H9 (cell line): Measurements from ENCODE around the gene BCAS1. TPM values are rescaled to one million over a fixed set of nuclear protein-coding genes. Genes with fewer than 3 reads are reported as not detected.

ENCODE experiments used
- DNase-seq: peaks from one replicate; pipeline ENCODE4 v3.0.0-alpha.2; 2017
- H2AFZ ChIP-seq: one replicate; pipeline ENCODE4 v1.6.1; 2013; ENCODE audit warnings: mild to moderate bottlenecking, low read length, control low read depth, moderate library complexity
- H2AK5ac ChIP-seq: 2 replicates; pipeline ENCODE4 v1.6.1; 2013; ENCODE audit warnings: low read length, control low read depth, mixed read lengths; ENCODE audit not compliant: insufficient read length
- H2BK120ac ChIP-seq: one replicate; pipeline ENCODE4 v1.6.1; 2013; ENCODE audit warnings: low read depth, mild to moderate bottlenecking, low read length, control low read depth, inconsistent platforms; ENCODE audit not compliant: poor library complexity, severe bottlenecking
- H2BK12ac ChIP-seq: 2 replicates; pipeline ENCODE4 v1.6.1; 2013; ENCODE audit warnings: low read length, control low read depth, mixed read lengths, low read depth; ENCODE audit not compliant: insufficient read length
- H2BK15ac ChIP-seq: 2 replicates; pipeline ENCODE4 v1.6.1; 2013; ENCODE audit warnings: low read depth, low read length, control low read depth
- H2BK20ac ChIP-seq: one replicate; pipeline ENCODE4 v1.6.1; 2013; ENCODE audit warnings: low read depth, mild to moderate bottlenecking, low read length, control low read depth, inconsistent platforms; ENCODE audit not compliant: poor library complexity, severe bottlenecking
- H2BK5ac ChIP-seq: 2 replicates; pipeline ENCODE4 v1.6.1; 2013; ENCODE audit warnings: low read length, control low read depth, mixed read lengths; ENCODE audit not compliant: insufficient read length
- H3K14ac ChIP-seq: 2 replicates; pipeline ENCODE4 v1.6.1; 2013; ENCODE audit warnings: low read length, control low read depth; ENCODE audit not compliant: insufficient read depth
- H3K18ac ChIP-seq: 2 replicates; pipeline ENCODE4 v1.6.1; 2013; ENCODE audit warnings: low read depth, mild to moderate bottlenecking, mixed read lengths, low read length, control low read depth; ENCODE audit not compliant: insufficient read length
- H3K23ac ChIP-seq: 2 replicates; pipeline ENCODE4 v1.6.1; 2013; ENCODE audit warnings: low read length, control low read depth, mixed read lengths, low read depth; ENCODE audit not compliant: insufficient read length
- H3K23me2 ChIP-seq: 2 replicates; pipeline ENCODE4 v1.6.1; 2013; ENCODE audit warnings: low read depth, mild to moderate bottlenecking, mixed read lengths, low read length, control low read depth; ENCODE audit not compliant: insufficient read length, poor library complexity, severe bottlenecking
- H3K27ac ChIP-seq: 2 replicates; pipeline ENCODE4 v1.5.1; 2013; ENCODE audit warnings: low read length, control low read depth, mixed read lengths, low read depth; ENCODE audit not compliant: insufficient read length
- H3K27me3 ChIP-seq: 2 replicates; pipeline ENCODE4 v1.6.1; 2013; ENCODE audit warnings: low read length, control low read depth, inconsistent platforms; ENCODE audit not compliant: insufficient read depth
- H3K4ac ChIP-seq: 2 replicates; pipeline ENCODE4 v1.6.1; 2013; ENCODE audit warnings: low read depth, mild to moderate bottlenecking, control low read depth, inconsistent platforms, low read length, moderate library complexity
- H3K4me1 ChIP-seq: 2 replicates; pipeline ENCODE4 v1.6.1; 2013; ENCODE audit warnings: low read length, control low read depth, inconsistent platforms; ENCODE audit not compliant: insufficient read depth
- H3K4me2 ChIP-seq: 2 replicates; pipeline ENCODE4 v1.6.1; 2013; ENCODE audit warnings: low read length, control low read depth, mixed read lengths; ENCODE audit not compliant: insufficient read length, insufficient read depth
- H3K56ac ChIP-seq: 2 replicates; pipeline ENCODE4 v1.6.1; 2013; ENCODE audit warnings: low read depth, mild to moderate bottlenecking, mixed read lengths, low read length, control low read depth; ENCODE audit not compliant: insufficient read length
- H3K79me1 ChIP-seq: 2 replicates; pipeline ENCODE4 v1.6.1; 2013; ENCODE audit warnings: low read depth, mild to moderate bottlenecking, moderate library complexity, low read length, control low read depth, inconsistent platforms; ENCODE audit not compliant: insufficient read depth, poor library complexity, severe bottlenecking
- H3K79me2 ChIP-seq: 2 replicates; pipeline ENCODE4 v1.6.1; 2013; ENCODE audit warnings: low read length, control low read depth, inconsistent platforms; ENCODE audit not compliant: insufficient read depth
- H3K9ac ChIP-seq: 2 replicates; pipeline ENCODE4 v1.6.1; 2013; ENCODE audit warnings: low read length, control low read depth, mixed read lengths; ENCODE audit not compliant: insufficient read length; ENCODE audit errors: extremely low read depth
- H3K9me3 ChIP-seq: one replicate; pipeline ENCODE4 v1.6.1; 2013; ENCODE audit warnings: low read depth, low read length, inconsistent platforms; ENCODE audit not compliant: control insufficient read depth
- H3T11ph ChIP-seq: one replicate; pipeline ENCODE4 v1.6.1; 2013; ENCODE audit warnings: mild to moderate bottlenecking, low read length, control low read depth, inconsistent platforms
- H4K20me1 ChIP-seq: one replicate; pipeline ENCODE4 v1.6.1; 2013; ENCODE audit not compliant: control insufficient read depth, insufficient read length, insufficient read depth
- H4K5ac ChIP-seq: 2 replicates; pipeline ENCODE4 v1.6.1; 2013; ENCODE audit warnings: low read depth, mild to moderate bottlenecking, mixed read lengths, low read length, control low read depth; ENCODE audit not compliant: insufficient read length
- H4K8ac ChIP-seq: replicated peaks from 2 replicates; pipeline ENCODE4 v1.6.1; 2013; ENCODE audit warnings: low read length, control low read depth, mixed read lengths, low read depth; ENCODE audit not compliant: insufficient read length
- H4K91ac ChIP-seq: 2 replicates; pipeline ENCODE4 v1.6.1; 2013; ENCODE audit warnings: low read depth, mild to moderate bottlenecking, moderate library complexity, mixed read lengths, low read length, control low read depth; ENCODE audit not compliant: insufficient read length
- H3K27ac Mint-ChIP-seq, 3 experiments: 2 replicates in 2 of 3; 3 replicates in 1 of 3; pipeline ENCODE4 v1.8.0; 2020 to 2021; ENCODE audit warnings: mixed read lengths in 3 of 3, mild to moderate bottlenecking in 1 of 3, moderate library complexity in 1 of 3
- H3K27me3 Mint-ChIP-seq: 2 replicates; pipeline ENCODE4 v1.8.0; 2021; ENCODE audit warnings: low read depth, mild to moderate bottlenecking, moderate library complexity, mixed read lengths
- H3K36me3 Mint-ChIP-seq, 3 experiments: 2 replicates in 2 of 3; 3 replicates in 1 of 3; pipeline ENCODE4 v1.8.0; 2020 to 2021; ENCODE audit warnings: low read depth in 3 of 3, mixed read lengths in 3 of 3; ENCODE audit not compliant: insufficient read depth in 1 of 3
- H3K4me1 Mint-ChIP-seq, 2 experiments: 2 replicates each; pipeline ENCODE4 v1.8.0; 2020; ENCODE audit warnings: mixed read lengths in 2 of 2
- H3K4me3 Mint-ChIP-seq, 2 experiments: 2 replicates in 1 of 2; 3 replicates in 1 of 2; pipeline ENCODE4 v1.8.0; 2020 to 2021; ENCODE audit warnings: mild to moderate bottlenecking in 2 of 2, mixed read lengths in 2 of 2, moderate library complexity in 1 of 2
- H3K9me3 Mint-ChIP-seq, 2 experiments: 2 replicates in 1 of 2; 3 replicates in 1 of 2; pipeline ENCODE4 v1.8.0; 2020; ENCODE audit warnings: mild to moderate bottlenecking in 2 of 2, mixed read lengths in 2 of 2, moderate library complexity in 1 of 2
- total RNA-seq: library from RNA; stranded (reverse); gene quantifications from 2 replicates; pipeline ENCODE4 v1.2.1, GENCODE V29; 2021
- TF ChIP-seq, protein P1 (sequence below): fragments of 200-600 bp; sonication (generic); conservative IDR thresholded peaks from 3 replicates; pipeline ENCODE4 v1.8.0; 2021; ENCODE audit warnings: antibody characterized with exemption, mild to moderate bottlenecking

BCAS1 gene
- total RNA-seq, 1 experiment from 2014 or later, result 0.15 TPM

GRCh38 chr20:54000262-54000661 lies 70.1 kb downstream of the BCAS1 start:
- H4K8ac ChIP-seq, result no peak overlapping the region
- Mint-ChIP-seq H3K9me3 (peaks cover 3 to 5% of the 10 kb centered on the region in 2 experiments; a peak in 3 of 5 replicates), H3K4me1 (peaks cover 0 to 6% of the 10 kb centered on the region in 2 experiments; a peak in 2 of 4 replicates), H3K4me3 (no peak overlapping the region), H3K36me3 (no peaks in the 10 kb centered on the region; a peak in 2 of 7 replicates), H3K27me3 (no peaks in the 10 kb centered on the region), H3K27ac (no peak overlapping the region)
- H3K4ac ChIP-seq, result no peak overlapping the region
- TF ChIP-seq, protein P1, sequence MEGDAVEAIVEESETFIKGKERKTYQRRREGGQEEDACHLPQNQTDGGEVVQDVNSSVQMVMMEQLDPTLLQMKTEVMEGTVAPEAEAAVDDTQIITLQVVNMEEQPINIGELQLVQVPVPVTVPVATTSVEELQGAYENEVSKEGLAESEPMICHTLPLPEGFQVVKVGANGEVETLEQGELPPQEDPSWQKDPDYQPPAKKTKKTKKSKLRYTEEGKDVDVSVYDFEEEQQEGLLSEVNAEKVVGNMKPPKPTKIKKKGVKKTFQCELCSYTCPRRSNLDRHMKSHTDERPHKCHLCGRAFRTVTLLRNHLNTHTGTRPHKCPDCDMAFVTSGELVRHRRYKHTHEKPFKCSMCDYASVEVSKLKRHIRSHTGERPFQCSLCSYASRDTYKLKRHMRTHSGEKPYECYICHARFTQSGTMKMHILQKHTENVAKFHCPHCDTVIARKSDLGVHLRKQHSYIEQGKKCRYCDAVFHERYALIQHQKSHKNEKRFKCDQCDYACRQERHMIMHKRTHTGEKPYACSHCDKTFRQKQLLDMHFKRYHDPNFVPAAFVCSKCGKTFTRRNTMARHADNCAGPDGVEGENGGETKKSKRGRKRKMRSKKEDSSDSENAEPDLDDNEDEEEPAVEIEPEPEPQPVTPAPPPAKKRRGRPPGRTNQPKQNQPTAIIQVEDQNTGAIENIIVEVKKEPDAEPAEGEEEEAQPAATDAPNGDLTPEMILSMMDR, result no peak
- no peaks in the 10 kb centered on the region for H3K4me1 ChIP-seq
- no peak overlapping the region for H2BK20ac ChIP-seq
- H3K18ac ChIP-seq, result no peak overlapping the region
- no peak overlapping the region for H3K4me2 ChIP-seq
- no peak overlapping the region for H3K23ac ChIP-seq
- no peak overlapping the region for H3T11ph ChIP-seq
- H4K20me1 ChIP-seq, result no peaks in the 10 kb centered on the region
- no peaks in the 10 kb centered on the region for H3K9me3 ChIP-seq
- no peak overlapping the region for H2BK5ac ChIP-seq
- no peak overlapping the region for H2BK120ac ChIP-seq
- no peak overlapping the region for H2AFZ ChIP-seq
- no peak overlapping the region for H3K14ac ChIP-seq
- H4K5ac ChIP-seq, result no peak overlapping the region
- no peaks in the 10 kb centered on the region for H3K79me1 ChIP-seq
- H2BK15ac ChIP-seq, result no peak overlapping the region
- H3K9ac ChIP-seq, result no peak overlapping the region
- H2AK5ac ChIP-seq, result no peak overlapping the region
- H3K23me2 ChIP-seq, result no peaks in the 10 kb centered on the region
- no peak for DNase-seq
- no peaks in the 10 kb centered on the region for H3K79me2 ChIP-seq
- no peak overlapping the region for H4K91ac ChIP-seq
- no peaks in the 10 kb centered on the region for H3K27me3 ChIP-seq
- H3K27ac ChIP-seq, result no peak overlapping the region
- no peak overlapping the region for H2BK12ac ChIP-seq
- H3K56ac ChIP-seq, result no peak overlapping the region
